K562 (cell line): Measurements from ENCODE around the gene CSF2. TPM values are rescaled to one million over a fixed set of nuclear protein-coding genes. Genes with fewer than 3 reads are reported as not detected.

ENCODE experiments used
- ATAC-seq: fragments of 200-7000 bp; cut with Tn5 transposase; 3 replicates; pipeline ENCODE4 v1.9.1; 2020; ENCODE audit warnings: moderate library complexity
- BruUV-seq: library from RNA; stranded (reverse); fragments of 400-500 nt; replicated peaks from 2 replicates; lab custom pipeline; 2021; lab: Mats Ljungman, UMichigan
- CTCF ChIA-PET: fragments of 300-600 bp; formaldehyde crosslinking; extraction: SDS; loops from one replicate; lab custom pipeline; 2021; ENCODE audit warnings: low intra/inter-chr PET ratio; lab: Yijun Ruan, JAX
- POLR2A ChIA-PET: fragments of 300-600, 350-650 bp; sonication (Branson Sonifier 250); formaldehyde crosslinking; extraction: SDS; loops from one replicate; lab custom pipeline; 2021; ENCODE audit warnings: antibody characterized with exemption, inconsistent platforms; lab: Yijun Ruan, JAX
- DNase-seq, 4 experiments: peaks; one replicate each; pipeline versions ENCODE4 v3.0.0 to v3.0.0-alpha.2; 2011 to 2018; ENCODE audit warnings: low spot score in 3 of 4, mixed read lengths in 3 of 4; ENCODE audit errors: extremely low read depth in 1 of 4
- FAIRE-seq: peaks from 2 replicates; lab custom pipeline; 2011; peaks lifted over from hg19 to GRCh38; lab: Jason Lieb, UNC
- H2AFZ ChIP-seq: 2 replicates; pipeline ENCODE4 v1.6.0; 2011; ENCODE audit warnings: low read depth, low read length, control low read depth, inconsistent platforms
- H3K27ac ChIP-seq: fragments of 200-600 bp; 3 replicates; pipeline ENCODE4 v1.8.0; 2011; ENCODE audit warnings: low read depth, mild to moderate bottlenecking, control low read depth, inconsistent platforms, low read length, moderate library complexity, mixed read lengths; ENCODE audit errors: extremely low read depth
- H3K27me3 ChIP-seq, 2 experiments: fragments of 300-600 bp in 1 of 2; 2 replicates in 1 of 2; 3 replicates in 1 of 2; pipeline versions ENCODE4 v1.6.0 to v1.8.0; 2011; ENCODE audit warnings: inconsistent platforms in 2 of 2, low read length in 2 of 2, mild to moderate bottlenecking in 1 of 2, mixed read lengths in 1 of 2, moderate library complexity in 1 of 2; ENCODE audit not compliant: control insufficient read depth in 2 of 2, insufficient read depth in 2 of 2
- H3K36me3 ChIP-seq: fragments of 300-600 bp; 3 replicates; pipeline ENCODE4 v1.8.0; 2011; ENCODE audit warnings: mild to moderate bottlenecking, low read length, inconsistent platforms; ENCODE audit not compliant: control insufficient read depth, insufficient read depth
- H3K4me1 ChIP-seq, 2 experiments: fragments of 200-600 bp in 1 of 2; replicated peaks in 1 of 2; 2 replicates in 1 of 2; 3 replicates in 1 of 2; pipeline versions ENCODE4 v1.5.1 to v1.8.0; 2011; ENCODE audit warnings: inconsistent platforms in 2 of 2, low read length in 2 of 2, mild to moderate bottlenecking in 1 of 2, mixed read lengths in 1 of 2, moderate library complexity in 1 of 2; ENCODE audit not compliant: control insufficient read depth in 2 of 2, insufficient read depth in 2 of 2
- H3K4me2 ChIP-seq: 2 replicates; pipeline ENCODE4 v1.6.1; 2011; ENCODE audit warnings: low read length, control low read depth, inconsistent platforms, mixed read lengths; ENCODE audit not compliant: insufficient read depth
- H3K4me3 ChIP-seq: fragments of 200-600 bp; sonication (generic), shearing (Covaris generic); 2 replicates; pipeline ENCODE4 v1.5.1; 2016; ENCODE audit warnings: control low read depth, inconsistent platforms
- H3K79me2 ChIP-seq: fragments of 200-600 bp; 3 replicates; pipeline ENCODE4 v1.8.0; 2011; ENCODE audit warnings: low read length, inconsistent platforms; ENCODE audit not compliant: control insufficient read depth, insufficient read depth
- H3K9ac ChIP-seq, 2 experiments: 2 replicates each; pipeline versions ENCODE4 v1.6.0 to v1.6.1; 2011; ENCODE audit warnings: low read depth in 2 of 2, low read length in 2 of 2, control low read depth in 1 of 2, inconsistent platforms in 1 of 2, mild to moderate bottlenecking in 1 of 2, mixed read lengths in 1 of 2; ENCODE audit not compliant: insufficient read depth in 1 of 2
- H3K9me1 ChIP-seq: one replicate; pipeline ENCODE4 v1.6.0; 2011; ENCODE audit warnings: inconsistent platforms, mild to moderate bottlenecking, low read length, moderate library complexity; ENCODE audit not compliant: control insufficient read depth, insufficient read depth
- H3K9me3 ChIP-seq: replicated peaks from 2 replicates; pipeline ENCODE4 v1.5.1; 2011; ENCODE audit warnings: low read depth, low read length, inconsistent platforms; ENCODE audit not compliant: control insufficient read depth, insufficient read depth
- H4K20me1 ChIP-seq: replicated peaks from 2 replicates; pipeline ENCODE4 v1.6.1; 2011; ENCODE audit warnings: low read length, inconsistent platforms, mixed read lengths; ENCODE audit not compliant: control insufficient read depth, insufficient read depth
- CUX1 ChIP-seq: fragments of 200-800 bp; sonication (Bioruptor generic); IDR thresholded peaks from 2 replicates; pipeline ENCODE4 v1.6.1; 2016; ENCODE audit warnings: missing genetic modification characterization, missing compliant biosample characterization
- RFX1 ChIP-seq: fragments of 450-650 bp; IDR thresholded peaks from 2 replicates; pipeline ENCODE4 v1.6.1; 2016; ENCODE audit warnings: mild to moderate bottlenecking, moderate library complexity
- WGBS: fragments of 100-300 bp; shearing (Covaris generic); methylation state at CpG from one replicate; pipeline ENCODE4 v1.1.6; 2016; ENCODE audit warnings: low coverage, mixed read lengths; ENCODE audit not compliant: insufficient coverage; ENCODE audit errors: missing lambda C conversion rate; 5-methylcytosine and 5-hydroxymethylcytosine counted together
- in situ Hi-C: fragments of 300-500 bp; cut with MboI; formaldehyde crosslinking; loops from 4 replicates; pipeline ENCODE4 v1.15.0; 2018; ENCODE audit warnings: inconsistent platforms, mixed read lengths
- intact Hi-C: fragments of 100-400 bp; cut with micrococcal nuclease; formaldehyde crosslinking; loops from 2 replicates; pipeline ENCODE4 v1.14.2; 2022
- polyA plus RNA-seq, 8 experiments: library from polyadenylated mRNA; depleted of rRNA in 4 of 8; stranded (reverse) in 5 of 8; unstranded in 3 of 8; fragments of >200 nt; fragmentation: Nextera tagmentation in 2 of 8; fragmentation: Illumina TruSeq in 1 of 8; extraction: Ambion mirVana in 2 of 8; extraction: Trizol in 1 of 8; gene quantifications; 2 replicates each; pipeline versions ENCODE4 v1.2.1 to v1.2.3, GENCODE V29; 2011 to 2014; ENCODE audit warnings: inconsistent platforms in 1 of 8, missing spikeins in 1 of 8
- total RNA-seq, 7 experiments: library from RNA; depleted of rRNA in 6 of 7; stranded (reverse); fragments of >200 nt in 6 of 7; fragmentation: Illumina TruSeq in 2 of 7; extraction: Trizol in 2 of 7; gene quantifications; 2 replicates each; pipeline versions ENCODE4 v1.2.1 to v1.2.3, GENCODE V29; 2011 to 2021; ENCODE audit warnings: low replicate concordance in 1 of 7
- TF ChIP-seq, protein P1 (sequence below), 3 experiments: fragments of 200-800 bp in 1 of 3; sonication (Bioruptor generic) in 1 of 3; sonication (generic) in 1 of 3; formaldehyde crosslinking in 1 of 3; IDR thresholded peaks; 2 replicates each; pipeline versions ENCODE4 v1.6.1 to v1.8.0; 2016 to 2022; ENCODE audit warnings: mild to moderate bottlenecking in 2 of 3, missing compliant biosample characterization in 2 of 3, missing genetic modification characterization in 2 of 3, missing genetic modification reagents in 1 of 3

Gene CSF2
- total and polyA plus RNA-seq, 9 of the 15 experiments (the other 6 are each of a cell fraction or from before 2014, with no cell fraction given), result 0.25 to 0.29 TPM; not detected in 7

- ATAC-seq (0 out of 3 replicates have a peak, but pooled peaks have one; percentile 4), FAIRE-seq (no peak), DNase-seq (peak in 1 of 4 experiments; percentile 17)
- intact Hi-C loops, result no loop called here
- no TSS peak for BruUV-seq
- Histone ChIP-seq H3K9me3 (no peaks in the 10 kb centered on the region), H3K36me3 (no peaks in the 10 kb centered on the region), H3K9me1 (no peaks in the 10 kb centered on the region), H3K9ac (peak overlapping the region in 1 of 2 experiments; percentile 61; a peak in 1 of 4 replicates), H3K4me2 (no peak overlapping the region), H2AFZ (peak overlapping the region; percentile 21; the same call in 1 of the 2 replicates), H4K20me1 (no peaks in the 10 kb centered on the region), H3K27me3 (no peaks in the 10 kb centered on the region), H3K27ac (no peak overlapping the region), H3K79me2 (no peaks in the 10 kb centered on the region), H3K4me3 (no peak overlapping the region), H3K4me1 (peaks cover 19 to 45% of the 10 kb centered on the region in 2 experiments)
- ChIA-PET POLR2A (interaction anchor here (0.6 to 1.1 kb wide), 2 partner anchors 9 to 18 kb away, joined by 4 read pairs; no protein-coding TSS in a partner anchor), CTCF (no interaction called here)
- WGBS, result 71% methylated on average over 2 of the region's 2 CpGs
- in situ Hi-C loops, result no loop called here
- TF ChIP-seq RFX1 (no peak), CUX1 (CRISPR knock-in tag) (no peak)
- TF ChIP-seq, protein P1, sequence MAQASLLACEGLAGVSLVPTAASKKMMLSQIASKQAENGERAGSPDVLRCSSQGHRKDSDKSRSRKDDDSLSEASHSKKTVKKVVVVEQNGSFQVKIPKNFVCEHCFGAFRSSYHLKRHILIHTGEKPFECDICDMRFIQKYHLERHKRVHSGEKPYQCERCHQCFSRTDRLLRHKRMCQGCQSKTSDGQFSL (CRISPR knock-in tag; IDR thresholded peaks at IDR 0.05), result no peak
- TF ChIP-seq, protein P1 (tag; IDR thresholded peaks at IDR 0.05), result no peak
These were observed 2.1 kb downstream of the CSF2 start for GRCh38 chr5:132075719-132076077.
